ENCODE data around the gene MTMR6.
"Not testable (repeated sequence)": the region's sequence is repeated elsewhere in the genome, so short reads cannot be mapped to it uniquely, and the experiment has no call there.

MTMR6 gene

DNA sequence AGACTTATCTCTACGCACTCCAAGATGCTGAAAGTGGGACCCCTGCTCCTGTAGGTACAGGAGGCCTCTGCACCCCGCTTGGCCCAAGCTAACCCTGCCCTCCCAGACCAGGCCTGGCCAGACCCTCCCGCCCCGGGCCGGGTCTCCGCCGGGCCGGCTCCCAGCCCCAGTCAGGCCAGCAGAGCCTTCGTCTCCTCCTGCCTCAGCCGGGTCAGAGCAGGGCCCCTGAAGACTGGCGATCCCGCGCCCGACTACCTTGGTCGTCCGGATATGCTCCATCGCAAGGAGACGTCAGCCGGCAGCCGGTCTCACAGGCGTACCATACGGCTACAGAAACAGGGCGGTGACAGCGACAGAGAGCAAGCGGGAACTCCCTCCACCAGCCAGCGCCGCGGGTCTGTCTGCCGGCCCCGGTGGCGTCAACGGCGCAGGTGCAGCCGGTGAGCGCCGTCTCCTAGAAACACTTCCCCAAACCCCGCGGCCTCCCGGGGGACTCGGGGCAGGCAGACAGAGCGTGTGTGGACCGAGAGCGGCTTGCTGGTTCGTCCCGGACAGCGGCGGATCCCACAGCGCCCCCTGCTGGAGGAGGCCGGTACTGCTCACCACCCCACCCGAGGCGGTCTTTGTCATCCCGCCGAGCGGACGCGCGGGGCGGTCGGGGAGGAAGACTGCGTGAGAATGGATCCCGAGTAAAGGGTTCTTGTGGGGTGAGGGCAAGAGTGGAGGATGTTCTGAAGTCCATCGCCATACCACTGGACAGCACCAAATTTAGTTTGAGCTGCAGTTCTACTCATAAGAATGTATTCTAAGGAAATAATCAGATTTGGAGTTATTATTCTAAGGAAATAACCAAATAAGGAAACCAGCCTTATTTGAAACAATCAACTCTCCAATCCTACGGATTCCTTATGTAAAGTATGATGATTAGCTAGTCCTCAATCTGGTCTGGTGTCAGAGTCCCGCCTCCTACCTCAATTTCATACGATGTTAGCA lies at the start of gene MTMR6:
MTMR6 (minus strand) TSS at position 520 of the 993 bp plus-strand sequence; CDS start at position 279, 241 bp downstream.
- peak; percentile 79 for DNase-seq

DNA sequence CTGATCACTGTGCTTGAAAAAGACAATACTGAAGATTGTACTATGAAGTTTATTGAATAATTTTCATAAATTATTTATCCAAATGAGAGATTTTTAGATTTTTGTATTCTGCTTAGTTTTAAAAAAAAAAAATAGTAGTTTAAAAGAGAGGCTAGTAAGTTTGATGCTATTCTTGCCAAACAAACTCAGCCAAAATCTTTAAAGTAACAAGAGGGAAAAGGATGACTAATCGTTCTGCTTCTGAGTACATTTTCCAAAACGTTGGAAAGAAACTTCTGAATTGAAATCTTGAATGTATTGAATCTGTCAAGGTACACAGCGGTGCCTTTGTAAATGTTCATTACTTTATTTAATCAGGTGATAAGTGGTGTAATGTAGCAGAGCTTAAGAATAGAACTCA lies 48.6 kb upstream of the MTMR6 start:
- no peak for DNase-seq

DNA sequence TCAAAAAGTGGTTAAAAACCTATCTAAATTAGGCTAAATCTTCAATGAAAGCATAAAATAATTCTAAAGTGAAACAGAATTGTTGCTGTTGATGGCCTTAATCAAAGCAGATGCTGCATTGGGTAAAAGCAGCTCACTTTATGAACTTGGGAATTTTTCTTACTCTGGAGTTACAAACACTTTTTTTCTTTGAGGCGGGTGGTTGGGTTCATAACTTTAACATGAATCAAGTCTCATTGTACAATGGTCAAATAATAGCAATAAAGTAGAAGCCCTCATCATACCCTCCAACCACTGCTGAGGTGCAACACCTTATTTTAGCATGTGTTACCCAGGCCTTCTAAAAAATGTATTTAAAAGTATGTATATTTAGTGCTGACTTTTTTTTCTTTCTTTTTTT lies 43.3 kb upstream of the MTMR6 start:
- no peak for DNase-seq

DNA sequence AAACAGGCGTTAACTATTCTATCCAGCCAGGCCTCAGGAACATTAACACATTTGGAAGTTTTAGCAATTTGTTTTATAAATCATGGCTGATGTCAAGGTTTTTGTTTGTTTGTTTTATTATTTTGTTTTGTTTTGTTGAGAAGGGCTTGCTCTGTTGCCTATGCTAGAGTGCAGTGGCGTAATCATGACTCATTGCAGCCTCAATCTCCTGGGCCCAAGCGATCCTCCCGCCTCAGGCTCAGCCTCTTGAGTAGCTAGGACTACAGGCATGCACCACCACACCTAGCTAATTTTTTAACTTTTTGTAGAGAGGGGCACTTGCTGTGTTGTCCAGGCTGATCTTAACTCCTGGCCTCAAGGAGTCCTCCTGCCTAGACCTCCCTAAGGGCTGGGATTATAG lies 42.4 kb upstream of the MTMR6 start:
- DNase-seq: no peak

- DNase-seq: no peak
These were observed 36.8 kb upstream of the MTMR6 start for GRCh38 chr13:25324100-25324499.

GRCh38 chr13:25319771-25320170 lies 32.5 kb upstream of the MTMR6 start:
- no peak for DNase-seq

GRCh38 chr13:25318946-25319345 lies 31.7 kb upstream of the MTMR6 start:
- not testable (repeated sequence) for DNase-seq

GRCh38 chr13:25310891-25311290 lies 23.6 kb upstream of the MTMR6 start:
- no peak for DNase-seq

GRCh38 chr13:25306671-25307464 lies 19.6 kb upstream of the MTMR6 start:
- no peak for DNase-seq

- no peak for DNase-seq
These were observed 14.8 kb upstream of the MTMR6 start for GRCh38 chr13:25302121-25302520.

DNA sequence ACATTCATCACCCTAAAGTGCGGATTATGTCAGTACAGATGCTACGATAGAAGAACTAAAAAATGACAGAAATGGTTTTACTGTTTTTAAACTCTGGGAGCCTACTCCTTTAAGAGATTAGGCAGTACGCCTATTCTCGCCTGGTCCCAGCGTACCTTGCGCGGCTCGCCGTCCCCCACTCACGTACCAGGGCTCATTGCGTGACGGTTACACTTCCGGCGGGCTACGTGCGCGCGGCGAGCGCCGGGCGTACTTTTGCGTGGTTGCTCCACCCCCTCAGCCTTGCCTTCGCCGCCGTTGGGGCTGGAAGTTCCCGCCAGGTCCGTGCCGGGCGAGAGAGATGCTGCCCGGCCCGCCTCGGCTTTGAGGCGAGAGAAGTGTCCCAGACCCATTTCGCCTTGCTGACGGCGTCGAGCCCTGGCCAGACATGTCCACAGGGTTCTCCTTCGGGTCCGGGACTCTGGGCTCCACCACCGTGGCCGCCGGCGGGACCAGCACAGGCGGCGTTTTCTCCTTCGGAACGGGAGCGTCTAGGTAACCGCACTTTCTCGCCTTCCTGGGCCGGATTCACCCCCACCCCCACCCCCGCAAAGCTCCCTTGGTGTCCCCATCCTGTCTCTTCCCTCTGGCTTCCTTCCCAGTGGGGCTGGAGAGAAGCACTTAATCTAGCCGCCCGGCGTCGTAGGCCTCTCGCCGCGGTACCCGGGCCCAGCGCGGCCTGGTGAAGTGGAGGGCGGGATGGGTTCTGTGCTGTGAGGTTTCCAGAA lies 14.2 kb upstream of the MTMR6 start, which contains the start of gene NUP58:
NUP58 (plus strand) TSS at position 279 of the 767 bp plus-strand sequence; CDS start at position 428, 149 bp downstream.
- peak; percentile 29 for DNase-seq

- DNase-seq: no peak
These were observed 13.6 kb upstream of the MTMR6 start for GRCh38 chr13:25300861-25301346.

DNA sequence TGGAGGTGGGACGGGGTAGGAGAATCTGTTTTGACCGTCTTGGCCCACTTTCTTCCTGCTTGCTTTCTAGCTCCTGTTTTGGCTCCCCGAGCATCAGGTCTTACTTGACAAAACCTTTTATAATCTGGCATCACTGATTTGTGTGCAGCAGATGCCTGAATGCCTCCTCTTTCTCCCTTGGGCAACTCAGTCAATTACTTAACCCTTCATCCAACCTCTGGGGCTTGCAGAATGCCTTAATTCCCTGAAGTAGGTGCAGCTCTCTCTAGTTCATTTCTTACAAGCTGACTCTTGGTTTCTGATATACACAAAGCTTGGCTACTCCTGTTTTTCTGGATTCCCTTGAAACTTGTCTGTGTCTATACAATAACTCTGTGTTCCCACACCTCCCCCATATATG lies 8.4 kb upstream of the MTMR6 start:
- DNase-seq: no peak

DNA sequence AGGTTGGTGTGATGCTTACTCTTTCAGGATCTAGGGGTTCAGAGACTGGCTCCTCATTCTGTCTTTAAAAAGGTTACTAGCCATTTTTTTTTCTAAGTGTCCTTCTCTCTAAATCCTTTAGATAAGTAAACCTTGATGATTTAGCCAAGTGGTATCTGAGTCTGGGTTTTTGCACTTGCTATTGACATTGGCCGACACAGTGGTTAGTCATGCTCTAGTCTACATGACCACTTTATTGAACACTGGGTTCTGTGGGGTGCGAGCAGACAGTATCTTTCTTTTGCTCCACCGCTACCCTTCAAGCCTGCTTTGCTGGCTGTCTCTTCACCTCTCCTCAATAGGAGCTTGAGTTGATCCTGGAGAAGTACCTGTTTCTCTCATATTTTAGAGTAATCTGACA lies 7.9 kb upstream of the MTMR6 start:
- DNase-seq: no peak

GRCh38 chr13:25292301-25292700 lies 5.0 kb upstream of the MTMR6 start:
- no peak for DNase-seq

GRCh38 chr13:25291691-25292090 lies 4.4 kb upstream of the MTMR6 start:
- no peak for DNase-seq

DNA sequence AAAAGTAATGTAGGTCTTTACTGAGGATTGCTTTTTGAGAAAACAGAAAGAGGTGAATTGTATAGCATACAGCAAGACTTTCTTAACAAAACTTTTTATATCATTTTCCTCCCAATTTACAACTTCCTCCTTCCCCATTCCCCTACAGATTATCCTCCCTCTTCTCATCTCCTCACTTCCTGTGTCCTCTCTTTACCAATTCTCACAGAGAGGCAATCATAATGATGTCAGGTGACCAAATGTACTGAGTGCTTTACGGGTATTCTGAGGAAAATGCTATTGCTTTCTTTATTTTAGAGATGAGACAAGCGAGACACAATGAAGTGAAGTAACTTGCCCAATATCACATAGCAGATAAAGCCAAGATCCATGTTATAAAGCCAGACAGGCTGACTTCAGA lies 1.7 kb upstream of the MTMR6 start:
- DNase-seq: no peak

DNA sequence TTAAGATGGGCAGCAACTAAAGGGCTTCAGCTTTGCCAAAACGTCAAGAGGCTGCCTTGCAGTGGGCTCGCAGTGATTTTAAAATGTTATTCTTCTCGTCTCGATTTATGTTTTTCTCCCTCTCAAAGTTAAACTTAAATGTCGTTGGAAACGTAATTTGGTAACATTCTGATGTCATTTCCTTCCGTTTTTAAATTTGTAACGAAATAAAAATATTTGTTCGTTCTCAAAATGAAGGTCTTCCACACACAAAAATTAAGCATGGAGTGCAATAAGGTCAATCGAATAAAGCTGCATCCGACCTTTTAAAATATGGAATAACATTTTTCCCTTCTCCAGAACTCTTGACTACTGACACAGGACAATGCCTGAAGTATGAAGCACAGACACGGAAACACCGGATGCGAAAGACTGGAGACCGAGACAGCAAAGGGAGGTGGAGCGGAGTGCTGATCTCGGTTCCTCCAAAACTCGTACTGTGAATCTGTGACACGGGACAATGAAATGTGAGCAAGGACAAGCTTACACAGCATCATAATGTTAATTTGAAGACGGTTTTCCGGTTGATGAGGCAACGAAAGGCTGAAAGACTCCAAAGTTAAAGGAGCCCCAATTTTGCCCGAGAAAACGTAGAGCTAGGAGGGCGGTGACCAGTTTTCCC lies 850 bp downstream of the MTMR6 start:
- peak; percentile 14 for DNase-seq

DNA sequence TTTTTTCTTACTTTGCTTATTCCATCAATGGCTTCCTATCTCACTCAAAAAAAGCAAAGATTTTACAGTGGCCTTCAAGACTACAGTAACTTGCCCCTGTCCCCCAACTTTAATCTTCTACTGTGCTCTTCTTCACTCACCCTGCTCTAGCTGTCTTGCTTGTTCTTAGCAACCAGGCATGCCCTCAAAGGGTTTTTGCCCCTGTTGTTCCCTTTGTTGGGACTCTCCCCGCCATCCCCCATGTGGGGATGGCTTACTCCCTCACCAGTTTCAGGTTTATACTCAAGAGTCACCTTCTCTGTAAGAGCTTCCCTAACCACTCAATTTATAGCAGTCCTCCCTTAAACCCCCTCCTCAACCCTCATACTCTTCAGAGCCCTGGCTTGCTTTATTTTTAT lies 5.4 kb downstream of the MTMR6 start:
- DNase-seq: no peak

GRCh38 chr13:25281193-25281934 lies 5.9 kb downstream of the MTMR6 start:
- DNase-seq: no peak

GRCh38 chr13:25280396-25280795 lies 6.9 kb downstream of the MTMR6 start:
- DNase-seq: no peak
